Muscle of leg (tissue), 11 donors: ENCODE results near the gene ERCC4. TPM values are rescaled to one million over a fixed set of nuclear protein-coding genes. Genes with fewer than 3 reads are reported as not detected.

ENCODE experiments used
- DNase-seq: peaks from one replicate; pipeline ENCODE4 v3.0.0; 2013
- H3K27ac ChIP-seq: one replicate; pipeline ENCODE4 v1.5.1; 2013; ENCODE audit warnings: mild to moderate bottlenecking, low read length, control low read depth
- H3K27me3 ChIP-seq: one replicate; pipeline ENCODE4 v1.6.1; 2013; ENCODE audit warnings: low read length; ENCODE audit not compliant: control insufficient read depth, insufficient read depth
- H3K36me3 ChIP-seq: one replicate; pipeline ENCODE4 v1.6.1; 2013; ENCODE audit warnings: low read length; ENCODE audit not compliant: control insufficient read depth, insufficient read depth
- H3K4me1 ChIP-seq: one replicate; pipeline ENCODE4 v1.6.1; 2013; ENCODE audit warnings: low read length; ENCODE audit not compliant: control insufficient read depth, insufficient read depth
- H3K4me3 ChIP-seq: one replicate; pipeline ENCODE4 v1.5.1; 2013; ENCODE audit warnings: low read length, control low read depth
- H3K9me3 ChIP-seq: replicated peaks from 2 replicates; pipeline ENCODE4 v1.6.1; 2013; ENCODE audit warnings: low read depth, low read length; ENCODE audit not compliant: control insufficient read depth
- WGBS: methylation state at CpG from one replicate; pipeline ENCODE4 v1.1.5; 2013; ENCODE audit warnings: missing lambda C conversion rate; ENCODE audit not compliant: insufficient coverage; 5-methylcytosine and 5-hydroxymethylcytosine counted together
- polyA plus RNA-seq, 8 donors: library from polyadenylated mRNA; unstranded; fragments of 120-200 nt; gene quantifications; one replicate each; pipeline versions ENCODE4 v1.2.1 to v1.2.3, GENCODE V29; 2013; ENCODE audit warnings: inconsistent platforms in 1 of 8, low replicate concordance in 1 of 8; ENCODE audit not compliant: insufficient read length in 8 of 8, insufficient read depth in 1 of 8
- total RNA-seq: library from RNA; stranded (reverse); fragments of 120-200 nt; gene quantifications from one replicate; pipeline ENCODE4 v1.2.4, GENCODE V29; 2013

ERCC4 gene
- total and polyA plus RNA-seq, 9 donors, result 6.4 to 10.9 (median 8.6) TPM

DNA sequence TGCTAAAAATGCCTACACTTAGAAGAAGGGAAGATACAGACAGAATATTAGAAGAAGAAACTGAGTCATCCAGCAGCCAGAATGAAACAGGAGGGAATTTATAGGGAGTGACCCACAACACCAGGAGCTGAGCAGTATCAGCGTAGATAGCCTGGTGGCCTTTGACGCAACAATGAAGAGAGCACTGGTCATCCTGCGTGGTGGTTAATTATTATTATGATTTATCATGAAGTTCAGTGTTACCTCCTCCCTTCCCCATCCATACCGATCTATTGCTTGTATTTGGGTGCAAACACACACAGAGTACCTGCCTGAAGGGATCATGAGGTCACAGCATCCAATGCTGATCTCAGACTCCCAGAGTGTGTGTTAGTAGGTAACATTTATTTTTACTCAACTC is 38.5 kb downstream of the ERCC4 start:
- DNase-seq, result no peak
- Histone ChIP-seq H3K27me3 (no peaks in the 10 kb centered on the region), H3K9me3 (no peaks in the 10 kb centered on the region), H3K4me3 (no peak overlapping the region), H3K36me3 (no peaks in the 10 kb centered on the region), H3K27ac (no peak overlapping the region), H3K4me1 (peaks cover 13% of the 10 kb centered on the region)
- WGBS, result no CpG with 5 or more reads among the region's 4 CpGs

DNA sequence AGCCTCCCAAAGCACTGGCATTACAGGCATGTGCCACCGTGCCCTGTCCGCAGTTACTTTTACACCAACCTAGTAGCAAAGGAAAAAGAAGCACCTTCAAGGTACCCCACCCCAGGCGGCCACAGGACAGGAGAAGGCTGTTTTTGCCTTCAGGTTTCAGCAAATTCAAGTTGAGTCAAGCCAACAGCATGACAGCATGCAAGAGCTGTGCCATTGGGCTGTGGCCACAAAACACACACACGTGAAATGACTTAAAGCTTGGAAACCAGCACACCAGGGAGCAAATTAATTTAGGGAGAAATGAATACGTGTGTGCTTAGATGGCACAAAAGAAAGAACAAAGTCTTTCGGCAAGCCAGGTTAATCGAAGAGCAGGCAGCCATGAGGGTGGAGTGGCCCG is 39.7 kb downstream of the ERCC4 start:
- H3K36me3 ChIP-seq, result no peaks in the 10 kb centered on the region
- H3K4me1 ChIP-seq, result peaks cover 13% of the 10 kb centered on the region
- H3K27me3 ChIP-seq, result no peaks in the 10 kb centered on the region
- H3K27ac ChIP-seq, result no peak overlapping the region
- 95% methylated on average over 7 of the region's 8 CpGs for WGBS
- H3K9me3 ChIP-seq, result no peaks in the 10 kb centered on the region
- no peak overlapping the region for H3K4me3 ChIP-seq
- no peak for DNase-seq

DNA sequence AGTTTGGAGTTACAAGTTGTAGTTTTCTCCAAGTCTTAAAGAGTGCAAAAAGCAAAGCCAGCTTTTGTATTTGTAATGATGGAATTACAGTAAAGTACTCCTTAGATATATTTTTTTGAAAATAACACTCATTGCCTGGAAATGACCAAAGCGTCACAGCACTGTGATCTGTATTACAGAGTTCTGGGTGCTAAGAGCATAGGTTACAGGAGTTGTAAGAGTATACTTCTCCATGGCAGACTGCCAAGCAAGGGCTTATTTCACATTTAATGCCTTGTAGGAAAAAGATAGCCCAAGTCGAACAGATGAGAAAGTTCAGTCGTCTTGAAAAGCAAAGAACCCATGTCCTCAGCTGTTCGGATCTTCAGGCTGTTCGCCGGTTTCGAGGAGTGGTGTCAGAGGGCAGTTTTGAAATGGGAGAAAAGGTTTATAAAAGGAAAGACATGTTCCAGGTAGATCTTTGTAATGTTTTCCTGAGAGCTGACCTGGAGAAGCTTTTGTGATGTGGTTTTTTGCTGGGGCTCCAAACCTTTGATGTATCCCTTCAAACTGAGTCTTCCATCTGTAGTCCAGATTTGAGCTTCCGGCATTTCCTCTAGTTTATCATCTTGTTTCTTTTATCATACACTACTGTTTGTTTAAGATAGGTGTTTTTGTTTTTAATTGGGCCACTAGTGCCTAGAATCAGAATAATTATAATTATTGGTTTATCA is 41.3 kb downstream of the ERCC4 start:
- H3K36me3 ChIP-seq, result no peaks in the 10 kb centered on the region
- H3K4me1 ChIP-seq, result peaks cover 13% of the 10 kb centered on the region
- DNase-seq, result peak; percentile 75
- H3K27me3 ChIP-seq, result no peaks in the 10 kb centered on the region
- 17% methylated on average over 7 of the region's 8 CpGs for WGBS
- peak overlapping the region; percentile 63 for H3K27ac ChIP-seq
- no peaks in the 10 kb centered on the region for H3K9me3 ChIP-seq
- no peak overlapping the region for H3K4me3 ChIP-seq

DNA sequence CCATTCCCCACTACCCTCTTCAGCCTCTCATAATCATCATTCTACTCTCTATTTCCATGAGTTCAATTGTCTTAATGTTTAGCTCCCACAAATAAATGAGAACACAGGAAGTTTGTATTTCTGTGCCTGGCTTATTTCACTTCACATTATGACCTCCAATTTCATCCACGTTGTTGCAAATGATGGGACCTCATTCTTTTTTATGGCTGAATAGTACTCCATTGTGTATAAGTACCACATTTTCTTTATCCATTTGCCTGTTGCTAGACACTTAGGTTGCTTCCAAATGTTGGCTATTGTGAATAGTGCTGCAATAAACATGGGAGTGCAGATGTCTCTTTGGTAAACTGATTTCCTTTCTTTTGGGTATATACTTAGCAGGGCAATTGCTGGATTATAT is 42.3 kb downstream of the ERCC4 start:
- WGBS, result no CpG with 5 or more reads among the region's 1 CpG

DNA sequence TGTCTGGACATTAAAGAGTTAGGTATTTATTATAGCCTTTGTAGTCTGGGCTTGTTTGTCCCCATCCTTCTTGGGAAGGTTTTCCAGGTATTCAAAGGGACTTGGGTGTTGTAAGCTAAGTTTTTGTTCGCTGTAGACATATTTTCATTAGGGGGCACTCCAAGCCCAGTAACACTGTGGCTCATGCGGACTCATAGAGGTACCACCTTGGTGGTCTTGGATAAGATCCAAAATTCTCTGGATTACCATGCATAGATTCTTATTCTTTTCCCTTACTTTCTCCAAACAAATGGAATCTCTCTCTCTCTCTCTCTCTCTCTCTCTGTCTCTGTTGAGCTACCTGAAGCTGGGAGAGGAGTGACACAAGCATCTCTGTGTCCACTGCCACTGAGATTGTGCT is 48.9 kb downstream of the ERCC4 start:
- WGBS, result no CpG with 5 or more reads among the region's 2 CpGs
- Histone ChIP-seq H3K4me1 (no peaks in the 10 kb centered on the region), H3K4me3 (no peak overlapping the region), H3K27me3 (no peaks in the 10 kb centered on the region), H3K9me3 (peaks cover 7% of the 10 kb centered on the region), H3K27ac (no peak overlapping the region), H3K36me3 (no peaks in the 10 kb centered on the region)
- DNase-seq, result no peak

More for the DNA sequence above, 42.3 kb downstream of the ERCC4 start:
- H3K4me1 ChIP-seq, result peaks cover 7% of the 10 kb centered on the region
- no peak overlapping the region for H3K4me3 ChIP-seq
- DNase-seq, result no peak
- H3K27me3 ChIP-seq, result no peaks in the 10 kb centered on the region
- H3K27ac ChIP-seq, result no peak overlapping the region
- no peaks in the 10 kb centered on the region for H3K9me3 ChIP-seq
- no peaks in the 10 kb centered on the region for H3K36me3 ChIP-seq

DNA sequence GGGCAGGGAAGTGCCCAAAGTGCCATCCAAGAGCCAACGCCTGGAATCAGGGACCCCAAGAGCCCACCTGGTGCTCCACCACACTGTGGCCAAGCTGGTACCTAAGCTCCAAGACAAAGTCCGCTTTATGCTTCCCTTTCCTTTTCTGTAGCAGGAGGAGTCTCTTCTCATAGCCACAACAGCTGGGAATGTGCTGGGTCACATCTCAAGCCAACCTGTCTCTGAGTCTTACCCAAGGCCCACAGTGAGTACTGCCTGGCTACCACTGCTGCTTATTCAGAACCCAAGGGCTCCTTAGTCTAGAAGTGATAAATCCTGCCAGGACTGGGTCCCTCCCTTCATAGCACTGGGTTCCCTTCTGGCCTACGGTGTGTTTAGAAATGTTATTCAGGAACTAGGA is 49.8 kb downstream of the ERCC4 start:
- H3K4me1 ChIP-seq, result no peaks in the 10 kb centered on the region
- DNase-seq, result no peak
- H3K36me3 ChIP-seq, result no peaks in the 10 kb centered on the region
- no peak overlapping the region for H3K4me3 ChIP-seq
- no peaks in the 10 kb centered on the region for H3K27me3 ChIP-seq
- peaks cover 7% of the 10 kb centered on the region for H3K9me3 ChIP-seq
- 91% methylated on average over 2 of the region's 3 CpGs for WGBS
- no peak overlapping the region for H3K27ac ChIP-seq

DNA sequence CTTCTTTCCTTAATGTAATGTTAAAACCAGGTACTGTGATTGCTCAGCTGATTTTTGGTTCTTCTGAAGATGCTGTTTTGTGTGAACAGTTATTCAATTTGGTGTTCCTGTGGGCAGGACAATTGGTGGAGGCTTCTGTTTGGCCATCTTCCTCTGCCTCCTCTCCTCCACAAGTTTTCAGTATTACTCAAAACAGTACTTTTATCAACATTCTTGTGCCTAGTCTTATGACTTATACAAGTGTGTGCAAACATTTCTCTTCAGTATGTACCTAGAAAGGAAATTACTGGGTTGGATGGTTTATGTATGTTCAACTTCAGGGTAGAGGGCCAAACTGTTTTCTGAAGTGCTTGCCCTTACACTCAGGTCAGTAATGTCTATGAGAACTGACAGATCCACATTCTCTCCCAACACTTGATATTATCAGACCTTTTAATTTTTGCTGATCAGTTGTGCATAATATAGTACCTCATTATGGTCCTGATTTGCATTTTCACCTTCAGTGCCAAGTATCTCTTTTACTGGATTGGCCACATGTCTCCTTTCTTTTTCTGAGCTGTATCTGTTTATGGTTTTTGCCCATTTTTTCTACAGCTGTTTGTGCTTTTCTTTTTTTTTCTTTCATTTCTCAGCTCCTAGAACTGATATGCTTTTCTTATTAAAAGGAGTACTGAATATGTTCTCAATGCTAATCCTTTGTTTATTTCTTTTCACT is 50.9 kb downstream of the ERCC4 start:
- no peak overlapping the region for H3K4me3 ChIP-seq
- H3K27ac ChIP-seq, result no peak overlapping the region
- H3K9me3 ChIP-seq, result peaks cover 7% of the 10 kb centered on the region
- DNase-seq, result no peak
- H3K4me1 ChIP-seq, result no peaks in the 10 kb centered on the region
- H3K36me3 ChIP-seq, result no peaks in the 10 kb centered on the region
- H3K27me3 ChIP-seq, result no peaks in the 10 kb centered on the region

DNA sequence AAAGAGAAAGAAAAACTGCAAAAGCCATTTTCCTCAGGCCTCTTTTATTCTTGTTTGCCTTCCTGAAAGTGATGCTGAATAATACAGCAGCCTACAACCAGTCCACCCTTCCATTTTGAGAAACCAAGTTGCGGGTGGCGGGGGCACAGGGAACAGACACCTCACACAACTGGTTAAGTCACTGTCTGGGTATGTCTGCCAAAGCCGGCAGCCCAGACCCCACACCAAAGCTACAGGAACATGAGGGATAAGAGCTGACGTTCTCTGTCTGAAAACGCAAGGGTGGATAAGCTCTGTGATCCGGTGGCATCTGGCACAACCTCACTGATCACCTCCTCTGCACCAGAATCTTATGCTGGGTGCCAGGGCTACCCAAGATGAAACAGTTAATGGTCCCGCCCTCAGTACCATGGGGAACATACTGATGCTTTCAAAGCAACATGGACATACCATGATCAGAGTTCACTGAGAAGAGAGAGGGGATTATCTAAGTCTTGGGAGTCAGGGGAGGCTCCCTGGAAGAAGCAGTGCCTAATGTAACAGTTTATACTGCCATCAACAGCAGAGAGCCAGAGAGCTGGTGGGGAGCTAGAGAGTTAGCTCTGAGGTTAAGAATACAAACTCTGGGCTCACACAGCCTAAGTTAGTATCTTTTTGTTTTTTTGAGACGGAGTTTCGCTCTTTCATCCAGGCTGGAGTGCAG is 53.5 kb downstream of the ERCC4 start:
- H3K9me3 ChIP-seq, result peaks cover 6% of the 10 kb centered on the region
- H3K27me3 ChIP-seq, result no peaks in the 10 kb centered on the region
- 89% methylated on average over 3 of the region's 9 CpGs for WGBS
- no peaks in the 10 kb centered on the region for H3K4me1 ChIP-seq
- no peak for DNase-seq
- H3K36me3 ChIP-seq, result no peaks in the 10 kb centered on the region
- H3K27ac ChIP-seq, result no peak overlapping the region
- H3K4me3 ChIP-seq, result no peak overlapping the region

DNA sequence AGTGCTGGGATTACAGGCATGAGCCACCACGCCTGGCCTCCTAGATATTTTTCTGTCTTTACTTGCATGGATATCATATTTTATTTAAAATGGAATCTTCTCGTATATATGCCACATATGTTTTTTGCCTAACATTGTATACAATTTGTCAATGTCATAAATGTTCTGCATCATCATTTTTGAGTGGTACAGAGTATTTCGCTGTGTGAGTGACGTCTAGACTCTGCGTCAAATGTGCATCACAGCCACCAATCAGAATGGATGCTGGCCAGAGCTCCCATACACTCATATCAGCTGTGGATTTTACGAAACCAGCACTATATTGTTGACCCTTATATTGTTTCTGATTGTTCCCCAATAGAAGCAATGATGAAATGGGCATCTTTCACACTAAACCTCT is 57.2 kb downstream of the ERCC4 start:
- H3K4me1 ChIP-seq, result no peaks in the 10 kb centered on the region
- WGBS, result 83% methylated on average over 2 of the region's 6 CpGs
- no peaks in the 10 kb centered on the region for H3K36me3 ChIP-seq
- H3K27me3 ChIP-seq, result no peaks in the 10 kb centered on the region
- no peak for DNase-seq
- H3K9me3 ChIP-seq, result no peaks in the 10 kb centered on the region
- no peak overlapping the region for H3K27ac ChIP-seq
- H3K4me3 ChIP-seq, result no peak overlapping the region

DNA sequence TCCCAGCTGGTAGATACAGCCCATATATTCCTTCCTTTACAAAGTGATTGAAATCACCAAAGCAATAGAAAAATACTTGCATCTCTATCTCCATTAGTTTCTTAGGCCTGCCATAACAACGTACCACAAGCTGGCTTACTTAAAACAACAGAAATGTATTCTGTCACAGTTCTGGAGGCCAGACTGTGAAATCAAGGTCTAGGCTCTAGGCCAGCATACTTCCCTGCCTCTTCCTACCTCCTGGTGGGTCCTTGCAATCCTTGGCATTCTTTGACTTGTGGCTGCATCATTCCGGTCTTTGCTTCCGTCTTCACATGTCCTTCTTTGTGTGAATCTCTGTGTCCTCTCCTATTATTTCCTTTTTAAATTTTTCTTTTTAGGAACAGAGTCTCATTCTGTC is 62.5 kb downstream of the ERCC4 start:
- Histone ChIP-seq H3K27ac (no peak overlapping the region), H3K36me3 (no peaks in the 10 kb centered on the region), H3K4me3 (no peak overlapping the region), H3K27me3 (no peaks in the 10 kb centered on the region), H3K9me3 (no peaks in the 10 kb centered on the region), H3K4me1 (no peaks in the 10 kb centered on the region)
- no peak for DNase-seq
- WGBS, result 100% methylated on average over 2 of the region's 3 CpGs
